ENCODE measurements around the gene CNPY1.
A peak's percentile ranks its signal among the peaks of the same experiment; 100 is the strongest.

CNPY1 gene

DNA sequence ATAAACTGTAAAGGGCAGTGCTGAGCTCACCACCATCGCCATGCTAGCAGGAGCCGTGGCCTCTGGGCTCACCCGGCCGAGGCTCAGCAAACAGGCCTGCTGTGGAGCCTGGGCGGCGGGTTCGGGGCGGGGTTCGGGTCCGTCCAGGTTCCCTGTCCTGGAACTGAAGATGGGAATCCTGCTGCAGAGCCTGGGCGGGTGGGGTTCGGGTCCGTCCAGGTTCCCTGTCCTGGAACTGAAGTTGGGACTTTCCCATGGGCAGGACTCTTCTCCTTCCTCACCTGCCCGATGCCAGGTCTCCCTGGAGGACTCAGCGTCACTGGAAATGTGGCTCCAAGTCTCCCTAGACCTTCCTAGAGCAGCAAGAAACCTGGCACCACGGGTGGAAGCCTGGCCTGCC is 51.8 kb downstream of the CNPY1 start:
- no peak overlapping the region for H3K4me3 ChIP-seq (ENCODE audit: low read length)
- TF ChIP-seq, protein P1, sequence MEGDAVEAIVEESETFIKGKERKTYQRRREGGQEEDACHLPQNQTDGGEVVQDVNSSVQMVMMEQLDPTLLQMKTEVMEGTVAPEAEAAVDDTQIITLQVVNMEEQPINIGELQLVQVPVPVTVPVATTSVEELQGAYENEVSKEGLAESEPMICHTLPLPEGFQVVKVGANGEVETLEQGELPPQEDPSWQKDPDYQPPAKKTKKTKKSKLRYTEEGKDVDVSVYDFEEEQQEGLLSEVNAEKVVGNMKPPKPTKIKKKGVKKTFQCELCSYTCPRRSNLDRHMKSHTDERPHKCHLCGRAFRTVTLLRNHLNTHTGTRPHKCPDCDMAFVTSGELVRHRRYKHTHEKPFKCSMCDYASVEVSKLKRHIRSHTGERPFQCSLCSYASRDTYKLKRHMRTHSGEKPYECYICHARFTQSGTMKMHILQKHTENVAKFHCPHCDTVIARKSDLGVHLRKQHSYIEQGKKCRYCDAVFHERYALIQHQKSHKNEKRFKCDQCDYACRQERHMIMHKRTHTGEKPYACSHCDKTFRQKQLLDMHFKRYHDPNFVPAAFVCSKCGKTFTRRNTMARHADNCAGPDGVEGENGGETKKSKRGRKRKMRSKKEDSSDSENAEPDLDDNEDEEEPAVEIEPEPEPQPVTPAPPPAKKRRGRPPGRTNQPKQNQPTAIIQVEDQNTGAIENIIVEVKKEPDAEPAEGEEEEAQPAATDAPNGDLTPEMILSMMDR (conservative IDR thresholded peaks at IDR 0.05; ENCODE audit: low read length) = no peak
- no peak for DNase-seq (ENCODE audit: low read depth)

DNA sequence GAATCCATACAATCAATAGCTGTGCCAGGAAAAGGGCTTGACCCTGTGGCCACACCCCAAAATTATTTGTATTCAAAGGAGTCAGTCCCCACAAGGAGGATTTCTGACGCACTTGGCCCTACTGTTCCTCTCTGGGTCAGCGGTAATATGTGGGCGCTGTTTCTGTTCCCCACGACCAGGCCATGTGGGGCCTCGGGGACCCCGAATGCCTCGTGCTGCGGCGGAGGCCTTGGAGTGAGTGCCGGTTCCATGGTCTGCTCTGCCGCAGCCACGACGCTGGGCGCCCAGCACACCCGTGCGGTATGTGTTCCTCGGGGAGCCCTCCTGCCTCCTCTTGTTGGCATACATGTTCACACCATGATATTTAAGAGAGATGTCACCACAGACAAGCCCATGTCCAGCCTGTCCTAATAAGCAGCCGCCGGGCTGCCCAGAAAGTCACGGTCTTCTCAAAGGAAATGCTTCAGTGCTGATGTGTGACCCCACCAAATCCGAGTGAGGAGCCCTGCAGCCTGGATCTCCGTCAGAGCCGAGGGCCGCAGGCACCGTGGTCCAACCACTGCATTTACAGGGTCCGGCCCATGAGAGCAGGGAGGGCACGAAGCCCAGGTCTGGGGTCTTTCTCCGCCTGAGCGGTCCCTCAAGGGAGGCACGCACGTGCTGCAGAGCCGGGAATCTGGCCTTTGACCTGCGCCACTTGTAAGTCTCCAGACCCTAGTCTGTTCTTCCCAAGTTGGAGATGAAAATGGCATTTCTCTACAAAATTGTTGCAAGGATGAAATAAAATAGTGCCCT is 52.4 kb downstream of the CNPY1 start:
- no peak overlapping the region for H3K4me3 ChIP-seq (ENCODE audit: low read length)
- no peak for DNase-seq (ENCODE audit: low read depth)
- TF ChIP-seq, protein P1 (conservative IDR thresholded peaks at IDR 0.05; ENCODE audit: low read length) = no peak

DNA sequence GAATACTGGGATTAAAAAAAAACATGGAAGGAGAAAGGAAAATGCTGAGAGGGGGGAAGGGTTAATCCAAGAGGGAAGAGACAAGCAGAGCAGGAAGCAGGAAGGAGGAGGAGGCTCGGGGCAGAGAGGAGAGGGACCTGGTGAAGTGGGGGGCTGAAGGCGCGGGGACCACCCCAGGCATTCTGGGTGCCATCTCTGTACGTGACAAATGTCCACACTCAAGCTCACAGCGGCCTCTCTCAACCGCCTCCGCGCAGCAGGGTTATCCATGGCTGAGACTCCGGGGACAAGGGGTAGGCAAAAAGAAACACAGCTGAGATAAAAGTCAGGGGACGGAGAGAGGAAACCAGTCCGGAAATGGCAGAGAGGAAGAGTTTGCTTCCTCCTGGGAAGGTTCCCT is 54.5 kb downstream of the CNPY1 start:
- H3K4me3 ChIP-seq (ENCODE audit: low read length) = no peak overlapping the region
- TF ChIP-seq, protein P1 (conservative IDR thresholded peaks at IDR 0.05; ENCODE audit: low read length) = no peak
- DNase-seq (ENCODE audit: low read depth) = no peak

DNA sequence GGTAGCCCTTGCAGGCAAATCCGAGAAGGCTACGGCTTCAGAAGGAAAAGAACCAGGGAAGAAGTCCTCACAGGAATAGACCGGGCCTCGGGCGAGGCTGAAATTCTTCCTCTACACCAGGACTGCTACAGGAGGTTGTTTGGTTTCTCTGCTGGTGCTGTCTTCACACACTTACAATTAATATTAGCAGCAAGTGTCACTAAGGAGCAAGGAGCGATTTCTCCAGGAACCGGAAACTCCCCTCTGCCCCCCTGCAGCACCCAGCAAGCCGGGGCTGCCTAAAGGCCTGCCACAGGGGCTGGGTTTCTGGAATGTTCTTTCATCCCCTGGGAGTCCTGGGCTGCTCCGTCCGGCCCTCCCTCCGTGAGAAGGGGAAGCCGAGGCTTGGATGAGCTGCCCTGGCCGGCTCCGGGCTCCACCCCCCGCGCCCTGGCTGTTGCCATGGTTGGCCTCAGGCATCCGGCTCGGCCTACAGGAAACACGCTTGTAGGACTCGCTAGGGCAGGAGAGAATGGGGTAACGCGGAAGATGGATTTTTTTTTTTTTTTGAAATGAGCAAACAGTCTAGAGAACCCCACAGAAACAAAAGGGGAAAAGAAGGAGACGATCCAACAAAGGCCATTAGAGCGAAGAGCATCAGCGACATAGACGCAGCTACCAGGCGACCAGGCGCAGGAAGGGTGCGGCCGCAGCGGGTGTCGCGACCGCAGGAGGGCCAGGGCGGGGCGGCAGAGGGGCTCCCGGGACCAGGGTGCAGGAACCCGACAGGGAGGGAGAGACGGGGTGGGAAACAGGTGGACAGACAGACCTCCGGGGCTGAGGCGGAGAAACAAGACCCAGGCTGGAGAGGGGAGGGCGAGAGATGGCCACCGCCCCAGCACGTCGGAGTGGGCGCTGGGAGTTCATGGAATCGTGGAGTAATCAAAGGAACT is 55.4 kb downstream of the CNPY1 start:
- TF ChIP-seq, protein P1 (conservative IDR thresholded peaks at IDR 0.05; ENCODE audit: low read length) = no peak
- peak; percentile 28 for DNase-seq (ENCODE audit: low read depth)
- peak overlapping the region; percentile 49 for H3K4me3 ChIP-seq (ENCODE audit: low read length)

DNA sequence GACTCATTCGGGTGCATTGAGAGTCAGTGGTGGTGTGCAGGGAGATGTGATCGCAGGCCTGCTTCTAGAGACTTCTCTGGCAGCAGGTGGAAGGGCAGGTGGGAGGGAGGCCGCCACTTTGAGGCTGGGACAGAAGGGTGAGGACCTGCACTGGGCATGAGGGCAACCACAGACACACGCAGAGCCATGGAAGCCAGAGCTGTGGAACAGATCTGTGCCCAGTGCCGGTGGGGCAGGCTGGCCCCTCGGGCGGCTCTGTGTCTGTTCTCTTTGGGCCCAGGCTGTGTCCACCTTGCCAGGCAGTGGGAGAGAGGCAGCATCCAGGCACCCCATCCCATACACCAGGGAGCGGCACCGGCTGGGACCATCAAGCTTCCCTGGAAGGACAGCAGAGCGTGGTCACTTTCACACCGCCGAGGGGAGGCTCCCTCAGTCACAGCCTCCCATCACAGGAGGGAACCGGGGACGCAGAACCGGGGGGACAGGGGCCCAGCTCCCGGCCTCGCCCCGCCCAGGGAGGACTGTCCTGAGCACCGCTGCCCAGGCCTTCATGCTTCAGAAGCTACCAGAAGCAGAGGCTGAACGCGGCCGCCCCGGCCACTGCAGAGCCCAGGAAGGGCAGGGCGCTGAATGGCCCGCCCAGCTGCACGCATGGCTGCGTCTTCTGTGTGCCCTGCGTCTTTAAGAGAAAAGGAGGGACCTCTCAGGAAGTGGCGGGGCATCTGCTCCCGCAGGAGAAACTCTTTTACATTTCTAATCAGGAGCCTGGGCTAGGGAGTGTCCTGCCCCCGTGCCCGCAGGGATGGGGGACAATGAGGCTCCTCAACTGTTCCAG is 56.3 kb downstream of the CNPY1 start:
- peak; percentile 20 for DNase-seq (ENCODE audit: low read depth)
- TF ChIP-seq, protein P1 (conservative IDR thresholded peaks at IDR 0.05; ENCODE audit: low read length) = no peak
- peak overlapping the region; percentile 49 for H3K4me3 ChIP-seq (ENCODE audit: low read length)

DNA sequence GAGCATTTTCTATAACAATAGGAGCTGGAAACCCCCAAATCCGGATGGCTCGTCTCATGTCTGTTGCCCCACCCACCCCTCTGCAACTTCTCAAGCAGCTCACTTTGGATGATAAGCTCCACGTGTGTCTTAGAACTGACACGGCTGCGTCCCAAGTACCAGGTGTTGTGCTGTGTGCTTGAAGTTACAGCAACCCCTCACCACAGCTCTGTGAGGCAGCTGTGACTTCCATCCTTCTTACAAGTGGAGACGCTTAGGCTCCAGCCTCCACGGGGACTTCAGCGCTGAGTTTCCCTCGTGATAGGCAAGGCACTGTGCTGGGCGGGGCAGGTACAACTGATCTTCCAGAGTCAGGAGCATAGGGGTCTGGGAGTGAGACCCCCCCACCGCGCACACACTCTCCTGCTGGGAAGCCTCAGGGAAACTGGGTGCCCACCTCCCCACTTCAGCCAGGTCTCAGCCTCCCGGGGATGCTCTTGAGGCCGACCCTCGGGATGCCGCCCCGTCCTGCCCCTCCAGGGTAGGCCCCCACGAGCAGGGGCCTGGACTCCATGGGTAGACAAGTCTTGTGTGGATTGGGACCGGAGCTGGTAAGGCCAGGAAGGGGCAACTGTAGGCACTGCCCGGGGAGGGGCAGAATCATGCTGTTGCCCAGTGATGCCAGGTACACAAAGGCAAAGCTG is 57.1 kb downstream of the CNPY1 start:
- TF ChIP-seq, protein P1 (conservative IDR thresholded peaks at IDR 0.05; ENCODE audit: low read length) = no peak
- H3K4me3 ChIP-seq (ENCODE audit: low read length) = no peak overlapping the region
- no peak for DNase-seq (ENCODE audit: low read depth)

All from AG10803 (cell line).